Measurements from ENCODE around the gene CDT1.
"Not testable (repeated sequence)": the region's sequence is repeated elsewhere in the genome, so short reads cannot be mapped to it uniquely, and the experiment has no call there.

CDT1 gene

GRCh38 chr16:88821168-88821850, 17.7 kb downstream of the CDT1 start:
- Histone ChIP-seq H3K9me3 (ENCODE audit: control insufficient read depth, low read length) (no peaks in the 10 kb centered on the region), H3K36me3 (ENCODE audit: control insufficient read depth in 1 of 2, insufficient read depth in 2 of 2, low read depth in 1 of 2, low read length in 2 of 2) (peaks cover 24 to 63% of the 10 kb centered on the region in 2 experiments), H2AFZ (ENCODE audit: low read depth, low read length) (no peak overlapping the region), H4K91ac (ENCODE audit: low read length) (no peak overlapping the region), H2AK5ac (ENCODE audit: low read length, severe bottlenecking) (no peak overlapping the region), H3K79me1 (replicated peaks; ENCODE audit: low read length, poor library complexity, severe bottlenecking) (no peaks in the 10 kb centered on the region), H2BK15ac (ENCODE audit: low read depth, poor library complexity, severe bottlenecking) (no peak overlapping the region), H3K4me1 (ENCODE audit: control insufficient read depth, insufficient read depth, low read depth, low read length) (peaks cover 3% of the 10 kb centered on the region), H3K18ac (ENCODE audit: low read depth in 1 of 2, low read length in 2 of 2) (no peak overlapping the region), H2BK5ac (ENCODE audit: low read depth, low read length, poor library complexity, severe bottlenecking) (no peak overlapping the region), H2BK12ac (ENCODE audit: low read length in 2 of 2) (no peak overlapping the region), H3K4ac (ENCODE audit: low read depth in 1 of 2, low read length in 2 of 2) (no peak overlapping the region), H3K9ac (ENCODE audit: low read length) (no peak overlapping the region), H3K4me2 (ENCODE audit: low read length, poor library complexity, severe bottlenecking) (no peak overlapping the region), H3K27me3 (ENCODE audit: control insufficient read depth in 1 of 2, insufficient read depth in 1 of 2, low read length in 2 of 2) (no peaks in the 10 kb centered on the region), H3K4me3 (ENCODE audit: insufficient read depth in 1 of 2, low read depth in 1 of 2, low read length in 2 of 2) (no peak overlapping the region), H3K14ac (ENCODE audit: low read length in 2 of 2) (no peak overlapping the region), H3K27ac (ENCODE audit: low read length, poor library complexity, severe bottlenecking) (no peak overlapping the region), H4K8ac (ENCODE audit: low read length) (no peak overlapping the region), H2BK120ac (ENCODE audit: low read depth, low read length) (no peak overlapping the region), H3K23ac (ENCODE audit: low read length in 2 of 2) (no peak overlapping the region)
- 93% methylated on average over 22 of the region's 22 CpGs for WGBS
- no peak for DNase-seq

DNA sequence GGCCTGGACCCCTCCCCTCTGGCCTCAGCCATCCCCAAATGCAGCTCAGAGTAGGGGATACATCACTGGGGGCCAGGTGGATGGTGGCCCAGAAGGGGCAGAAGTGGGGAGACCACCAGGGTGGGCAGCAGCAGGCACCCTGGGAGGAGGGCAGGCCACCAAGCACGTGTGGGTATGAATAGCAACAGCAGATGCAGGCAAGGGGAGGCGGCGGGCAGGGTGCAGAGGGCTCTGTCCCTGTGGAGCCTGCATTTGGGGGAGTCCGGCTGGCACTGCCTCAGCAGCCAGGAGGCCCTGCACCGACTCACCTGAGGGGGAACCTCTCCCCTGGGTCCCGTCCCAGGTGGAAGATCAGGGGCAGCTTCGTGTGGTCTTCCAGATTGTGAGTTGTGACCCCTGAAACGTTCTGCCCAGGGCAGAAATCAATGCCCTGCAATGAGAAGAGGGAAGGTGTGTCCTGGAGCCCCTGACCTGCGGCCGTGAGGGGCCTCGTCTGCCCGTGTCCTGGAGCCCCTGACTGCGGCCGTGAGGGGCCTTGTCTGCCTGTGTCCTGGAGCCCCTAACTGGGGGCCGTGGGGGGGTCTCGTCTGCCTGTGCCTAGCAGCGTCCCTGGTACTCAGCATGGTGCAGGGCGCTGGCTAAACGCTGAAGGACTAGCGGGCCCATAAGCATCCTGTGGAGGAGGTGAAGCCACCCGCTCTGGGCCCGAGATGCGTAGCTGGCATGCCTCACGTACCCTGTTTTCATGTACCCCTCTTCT, 18.9 kb downstream of the CDT1 start:
- Histone ChIP-seq H3K79me1 (replicated peaks; ENCODE audit: low read length, poor library complexity, severe bottlenecking) (no peaks in the 10 kb centered on the region), H3K4ac (ENCODE audit: low read depth in 1 of 2, low read length in 2 of 2) (no peak overlapping the region), H3K23ac (ENCODE audit: low read length in 2 of 2) (no peak overlapping the region), H3K18ac (ENCODE audit: low read depth in 1 of 2, low read length in 2 of 2) (no peak overlapping the region), H2BK120ac (ENCODE audit: low read depth, low read length) (no peak overlapping the region), H3K14ac (ENCODE audit: low read length in 2 of 2) (no peak overlapping the region), H3K9ac (ENCODE audit: low read length) (no peak overlapping the region), H4K8ac (ENCODE audit: low read length) (no peak overlapping the region), H3K27me3 (ENCODE audit: control insufficient read depth in 1 of 2, insufficient read depth in 1 of 2, low read length in 2 of 2) (no peaks in the 10 kb centered on the region), H3K9me3 (ENCODE audit: control insufficient read depth, low read length) (no peaks in the 10 kb centered on the region), H2BK12ac (ENCODE audit: low read length in 2 of 2) (no peak overlapping the region), H3K27ac (ENCODE audit: low read length, poor library complexity, severe bottlenecking) (no peak overlapping the region), H2AK5ac (ENCODE audit: low read length, severe bottlenecking) (no peak overlapping the region), H2BK5ac (ENCODE audit: low read depth, low read length, poor library complexity, severe bottlenecking) (no peak overlapping the region), H2BK15ac (ENCODE audit: low read depth, poor library complexity, severe bottlenecking) (no peak overlapping the region), H3K4me1 (ENCODE audit: control insufficient read depth, insufficient read depth, low read depth, low read length) (peaks cover 3% of the 10 kb centered on the region), H3K36me3 (ENCODE audit: control insufficient read depth in 1 of 2, insufficient read depth in 2 of 2, low read depth in 1 of 2, low read length in 2 of 2) (peaks cover 24 to 74% of the 10 kb centered on the region in 2 experiments), H2AFZ (ENCODE audit: low read depth, low read length) (no peak overlapping the region), H4K91ac (ENCODE audit: low read length) (no peak overlapping the region), H3K4me2 (ENCODE audit: low read length, poor library complexity, severe bottlenecking) (no peak overlapping the region), H3K4me3 (ENCODE audit: insufficient read depth in 1 of 2, low read depth in 1 of 2, low read length in 2 of 2) (no peak overlapping the region)
- no peak for DNase-seq
- 93% methylated on average over 23 of the region's 24 CpGs for WGBS

- not testable (repeated sequence) for DNase-seq; H3K27ac ChIP-seq (ENCODE audit: low read length, poor library complexity, severe bottlenecking); H3K4me2 ChIP-seq (ENCODE audit: low read length, poor library complexity, severe bottlenecking); H3K18ac ChIP-seq (ENCODE audit: low read depth in 1 of 2, low read length in 2 of 2); H2AK5ac ChIP-seq (ENCODE audit: low read length, severe bottlenecking); H3K27me3 ChIP-seq (ENCODE audit: control insufficient read depth in 1 of 2, insufficient read depth in 1 of 2, low read length in 2 of 2); H4K8ac ChIP-seq (ENCODE audit: low read length); H3K4me1 ChIP-seq (ENCODE audit: control insufficient read depth, insufficient read depth, low read depth, low read length); H3K9me3 ChIP-seq (ENCODE audit: control insufficient read depth, low read length); H3K14ac ChIP-seq (ENCODE audit: low read length in 2 of 2); H3K9ac ChIP-seq (ENCODE audit: low read length); H2BK12ac ChIP-seq (ENCODE audit: low read length in 2 of 2); H2BK120ac ChIP-seq (ENCODE audit: low read depth, low read length); H2BK15ac ChIP-seq (ENCODE audit: low read depth, poor library complexity, severe bottlenecking); H3K4me3 ChIP-seq (ENCODE audit: insufficient read depth in 1 of 2, low read depth in 1 of 2, low read length in 2 of 2); H3K79me1 ChIP-seq (replicated peaks; ENCODE audit: low read length, poor library complexity, severe bottlenecking); H3K4ac ChIP-seq (ENCODE audit: low read depth in 1 of 2, low read length in 2 of 2); H3K23ac ChIP-seq (ENCODE audit: low read length in 2 of 2); H2AFZ ChIP-seq (ENCODE audit: low read depth, low read length); H2BK5ac ChIP-seq (ENCODE audit: low read depth, low read length, poor library complexity, severe bottlenecking); H4K91ac ChIP-seq (ENCODE audit: low read length)
- 95% methylated on average over 26 of the region's 31 CpGs for WGBS
- peaks cover 27 to 79% of the 10 kb centered on the region in 2 experiments for H3K36me3 ChIP-seq (ENCODE audit: control insufficient read depth in 1 of 2, insufficient read depth in 2 of 2, low read depth in 1 of 2, low read length in 2 of 2)
These were observed 20.1 kb downstream of the CDT1 start for GRCh38 chr16:88823646-88824045.

DNA sequence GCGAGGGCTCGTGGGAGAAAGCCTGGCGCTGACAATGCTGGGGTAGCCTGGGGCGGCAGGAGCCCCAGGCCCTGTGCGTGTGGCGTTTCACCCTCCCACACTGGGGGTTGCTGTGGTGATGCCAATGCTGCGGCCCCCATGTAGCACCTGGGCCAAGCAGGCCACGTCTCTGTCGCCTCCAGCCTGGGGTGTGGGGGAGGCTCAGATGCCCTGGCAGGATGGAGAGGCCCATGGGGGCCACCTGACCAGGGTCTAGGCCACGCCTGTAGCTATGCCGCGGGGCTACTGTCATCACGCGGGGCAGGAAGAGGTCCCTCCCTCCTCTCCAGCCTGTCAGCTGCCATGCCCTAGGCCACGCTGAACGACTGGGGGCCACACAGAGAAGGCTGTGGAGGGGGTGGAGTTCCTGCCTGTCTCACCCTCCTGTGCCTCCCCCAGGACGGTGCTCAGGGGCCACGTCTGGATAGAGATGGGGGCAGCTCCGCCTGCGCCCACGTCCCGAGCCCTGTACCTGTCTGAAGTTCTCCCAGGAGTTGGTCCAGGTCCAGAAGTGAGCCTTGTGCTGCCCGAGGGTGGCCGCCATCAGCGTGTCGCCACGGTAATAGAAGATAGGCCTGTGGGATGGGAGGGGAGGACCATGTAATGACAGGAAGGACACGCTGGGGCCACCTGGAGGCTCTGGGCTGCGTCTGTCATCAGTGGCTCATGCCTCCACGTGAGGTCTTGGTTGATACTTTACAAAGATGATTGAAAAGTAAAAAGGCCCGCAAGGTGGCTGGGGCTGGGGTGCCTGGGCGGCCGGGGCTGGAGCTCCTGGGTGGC, 20.9 kb downstream of the CDT1 start:
- Histone ChIP-seq H2BK120ac (ENCODE audit: low read depth, low read length) (no peak overlapping the region), H3K4me2 (ENCODE audit: low read length, poor library complexity, severe bottlenecking) (no peak overlapping the region), H2BK5ac (ENCODE audit: low read depth, low read length, poor library complexity, severe bottlenecking) (no peak overlapping the region), H4K91ac (ENCODE audit: low read length) (no peak overlapping the region), H2BK15ac (ENCODE audit: low read depth, poor library complexity, severe bottlenecking) (no peak overlapping the region), H3K36me3 (ENCODE audit: control insufficient read depth in 1 of 2, insufficient read depth in 2 of 2, low read depth in 1 of 2, low read length in 2 of 2) (peaks cover 30 to 84% of the 10 kb centered on the region in 2 experiments), H3K18ac (ENCODE audit: low read depth in 1 of 2, low read length in 2 of 2) (no peak overlapping the region), H3K27me3 (ENCODE audit: control insufficient read depth in 1 of 2, insufficient read depth in 1 of 2, low read length in 2 of 2) (no peaks in the 10 kb centered on the region), H2BK12ac (ENCODE audit: low read length in 2 of 2) (no peak overlapping the region), H2AK5ac (ENCODE audit: low read length, severe bottlenecking) (no peak overlapping the region), H3K27ac (ENCODE audit: low read length, poor library complexity, severe bottlenecking) (no peak overlapping the region), H4K8ac (ENCODE audit: low read length) (no peak overlapping the region), H3K14ac (ENCODE audit: low read length in 2 of 2) (no peak overlapping the region), H3K79me1 (replicated peaks; ENCODE audit: low read length, poor library complexity, severe bottlenecking) (no peaks in the 10 kb centered on the region), H3K4me3 (ENCODE audit: insufficient read depth in 1 of 2, low read depth in 1 of 2, low read length in 2 of 2) (no peak overlapping the region), H3K4ac (ENCODE audit: low read depth in 1 of 2, low read length in 2 of 2) (no peak overlapping the region), H2AFZ (ENCODE audit: low read depth, low read length) (no peak overlapping the region), H3K4me1 (ENCODE audit: control insufficient read depth, insufficient read depth, low read depth, low read length) (no peaks in the 10 kb centered on the region), H3K23ac (ENCODE audit: low read length in 2 of 2) (no peak overlapping the region), H3K9me3 (ENCODE audit: control insufficient read depth, low read length) (no peaks in the 10 kb centered on the region), H3K9ac (ENCODE audit: low read length) (no peak overlapping the region)
- 93% methylated on average over 30 of the region's 33 CpGs for WGBS
- no peak for DNase-seq

Measured in mesenchymal stem cell (in vitro differentiated cells and primary cell).